Keratinocyte (primary cell): ENCODE results near the gene ICOS.

Experiments used
- EZH2 ChIP-seq: IDR thresholded peaks from one replicate; pipeline ENCODE4 v1.6.1; 2012; ENCODE audit warnings: inconsistent platforms, mild to moderate bottlenecking, low read length, moderate library complexity
- TF ChIP-seq, protein P1 (sequence below), 3 experiments: IDR thresholded peaks in 1 of 3; conservative IDR thresholded peaks in 1 of 3; optimal IDR thresholded peaks in 1 of 3; 2 replicates in 2 of 3; 3 replicates in 1 of 3; pipeline versions ENCODE3 to v1.5.1; 2011; ENCODE audit warnings: low read length in 3 of 3, mild to moderate bottlenecking in 3 of 3, moderate library complexity in 2 of 3, control low read depth in 1 of 3, inconsistent platforms in 1 of 3; ENCODE audit not compliant: insufficient read depth in 2 of 3; ENCODE audit errors: extremely low read depth in 1 of 3

DNA sequence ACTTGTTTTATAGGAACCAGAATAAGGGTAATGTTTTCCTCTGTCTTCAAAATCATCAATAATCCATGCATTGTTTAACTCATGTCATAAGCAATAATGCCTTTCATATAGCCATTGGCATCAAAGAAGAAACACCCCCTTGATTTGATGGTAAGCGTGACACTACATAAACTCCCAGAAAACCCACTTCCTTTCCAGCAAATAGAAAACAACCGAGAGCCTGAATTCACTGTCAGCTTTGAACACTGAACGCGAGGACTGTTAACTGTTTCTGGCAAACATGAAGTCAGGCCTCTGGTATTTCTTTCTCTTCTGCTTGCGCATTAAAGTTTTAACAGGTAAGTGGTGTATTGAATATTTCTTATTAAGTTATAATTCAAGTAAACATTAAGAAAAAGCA, at the start of gene ICOS:
- TF ChIP-seq, protein P1, sequence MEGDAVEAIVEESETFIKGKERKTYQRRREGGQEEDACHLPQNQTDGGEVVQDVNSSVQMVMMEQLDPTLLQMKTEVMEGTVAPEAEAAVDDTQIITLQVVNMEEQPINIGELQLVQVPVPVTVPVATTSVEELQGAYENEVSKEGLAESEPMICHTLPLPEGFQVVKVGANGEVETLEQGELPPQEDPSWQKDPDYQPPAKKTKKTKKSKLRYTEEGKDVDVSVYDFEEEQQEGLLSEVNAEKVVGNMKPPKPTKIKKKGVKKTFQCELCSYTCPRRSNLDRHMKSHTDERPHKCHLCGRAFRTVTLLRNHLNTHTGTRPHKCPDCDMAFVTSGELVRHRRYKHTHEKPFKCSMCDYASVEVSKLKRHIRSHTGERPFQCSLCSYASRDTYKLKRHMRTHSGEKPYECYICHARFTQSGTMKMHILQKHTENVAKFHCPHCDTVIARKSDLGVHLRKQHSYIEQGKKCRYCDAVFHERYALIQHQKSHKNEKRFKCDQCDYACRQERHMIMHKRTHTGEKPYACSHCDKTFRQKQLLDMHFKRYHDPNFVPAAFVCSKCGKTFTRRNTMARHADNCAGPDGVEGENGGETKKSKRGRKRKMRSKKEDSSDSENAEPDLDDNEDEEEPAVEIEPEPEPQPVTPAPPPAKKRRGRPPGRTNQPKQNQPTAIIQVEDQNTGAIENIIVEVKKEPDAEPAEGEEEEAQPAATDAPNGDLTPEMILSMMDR (optimal IDR thresholded peaks at IDR 0.05 in 1 of 3, IDR thresholded peaks at IDR 0.05 in 1 of 3, conservative IDR thresholded peaks at IDR 0.05 in 1 of 3; ENCODE audit: extremely low read depth in 1 of 3, insufficient read depth in 2 of 3, low read length in 3 of 3), result no peak
- TF ChIP-seq EZH2, result no peak
